ENCODE measurements around the gene PLA2G5. TPM values are rescaled to one million over a fixed set of nuclear protein-coding genes. Genes with fewer than 3 reads are reported as not detected.
A peak's percentile ranks its signal among the peaks of the same experiment; 100 is the strongest.

The PLA2G5 gene
- polyA plus RNA-seq, 1 donor (not counting 4 experiments of a cell fraction or from before 2014, with no cell fraction given) = 0.16 TPM

DNA sequence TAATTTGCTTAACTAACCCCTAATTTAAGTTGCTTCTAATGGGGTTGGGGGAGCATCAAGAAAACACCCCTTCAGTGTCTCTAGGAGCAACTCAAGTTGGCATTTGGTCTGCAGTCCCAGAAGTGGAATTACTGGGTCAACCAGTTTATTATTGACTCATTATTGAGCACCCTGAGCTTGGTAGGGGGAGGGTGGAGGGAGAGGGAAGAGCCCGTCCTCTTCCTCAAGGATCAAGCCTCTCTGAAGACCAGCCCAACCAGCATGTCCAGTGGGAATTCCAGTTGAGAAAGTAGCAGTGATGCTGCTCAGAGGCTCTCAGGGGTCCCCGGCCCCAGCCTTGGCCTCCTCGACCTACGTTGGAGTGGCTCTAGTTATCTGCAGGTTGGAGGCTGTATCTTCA is 67.1 kb downstream of the PLA2G5 start:
- Histone ChIP-seq H3K36me3 (ENCODE audit: control insufficient read depth in 2 of 2, extremely low read depth in 1 of 2, insufficient read depth in 2 of 2, low read length in 2 of 2) (no peaks in the 10 kb centered on the region), H4K20me1 (ENCODE audit: control insufficient read depth, extremely low read depth, insufficient read depth, low read length) (no peaks in the 10 kb centered on the region), H3K27me3 (ENCODE audit: control insufficient read depth, extremely low read depth, insufficient read depth, low read length) (no peaks in the 10 kb centered on the region), H3K4me1 (ENCODE audit: control insufficient read depth, extremely low read depth, insufficient read depth, low read length) (peaks cover 7% of the 10 kb centered on the region), H3K79me2 (ENCODE audit: control insufficient read depth, insufficient read depth, low read length) (no peaks in the 10 kb centered on the region), H3K27ac (ENCODE audit: control insufficient read depth, insufficient read depth, low read length) (no peak overlapping the region), H3K4me2 (ENCODE audit: control insufficient read depth, extremely low read depth, insufficient read depth, low read depth, low read length) (peak overlapping the region; percentile 31), H3K9me3 (ENCODE audit: control insufficient read depth, low read depth, low read length) (no peaks in the 10 kb centered on the region), H3K4me3 (ENCODE audit: control insufficient read depth in 2 of 3, extremely low read depth in 1 of 3, insufficient read depth in 2 of 3, low read depth in 1 of 3, low read length in 3 of 3) (no peak overlapping the region), H2AFZ (ENCODE audit: control insufficient read depth, low read length) (no peak overlapping the region), H3K9me1 (ENCODE audit: control insufficient read depth, extremely low read depth, insufficient read depth, low read length) (no peaks in the 10 kb centered on the region), H3K9ac (ENCODE audit: control insufficient read depth, extremely low read depth, insufficient read depth, low read length) (no peak overlapping the region)
- FAIRE-seq (no peak), DNase-seq (ENCODE audit: low read depth, low spot score) (no peak)
- dilution Hi-C loops (cut with MboI; ENCODE audit: extremely low pct_ligation_motif_present, low sequenced_read_pairs) = no loop called here
- no peak for TF ChIP-seq EZH2 (IDR thresholded peaks at IDR 0.05; ENCODE audit: low read length)

DNA sequence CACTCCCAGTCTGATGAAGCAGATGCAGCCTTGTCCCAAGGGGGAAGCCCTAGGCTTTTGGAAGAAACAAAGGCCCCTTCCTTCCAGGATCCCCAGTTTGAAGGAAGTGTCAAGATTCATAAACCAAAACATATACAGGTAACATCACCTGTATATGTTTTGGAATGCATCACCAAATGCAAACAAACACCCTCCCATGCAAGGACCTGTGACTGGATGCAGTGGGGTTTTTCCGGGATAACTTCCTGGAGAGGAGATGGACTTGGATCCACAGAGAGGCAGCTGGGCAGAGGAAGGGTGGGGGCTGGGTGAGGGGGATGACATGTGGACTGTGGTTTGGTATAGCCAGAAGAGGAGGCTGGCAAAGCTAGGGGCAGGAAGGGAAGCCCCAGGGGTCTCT is 67.6 kb downstream of the PLA2G5 start:
- H3K9ac ChIP-seq (ENCODE audit: control insufficient read depth, extremely low read depth, insufficient read depth, low read length) = no peak overlapping the region
- no peaks in the 10 kb centered on the region for H3K9me1 ChIP-seq (ENCODE audit: control insufficient read depth, extremely low read depth, insufficient read depth, low read length)
- no peak overlapping the region for H3K4me2 ChIP-seq (ENCODE audit: control insufficient read depth, extremely low read depth, insufficient read depth, low read depth, low read length)
- TF ChIP-seq, protein P1, sequence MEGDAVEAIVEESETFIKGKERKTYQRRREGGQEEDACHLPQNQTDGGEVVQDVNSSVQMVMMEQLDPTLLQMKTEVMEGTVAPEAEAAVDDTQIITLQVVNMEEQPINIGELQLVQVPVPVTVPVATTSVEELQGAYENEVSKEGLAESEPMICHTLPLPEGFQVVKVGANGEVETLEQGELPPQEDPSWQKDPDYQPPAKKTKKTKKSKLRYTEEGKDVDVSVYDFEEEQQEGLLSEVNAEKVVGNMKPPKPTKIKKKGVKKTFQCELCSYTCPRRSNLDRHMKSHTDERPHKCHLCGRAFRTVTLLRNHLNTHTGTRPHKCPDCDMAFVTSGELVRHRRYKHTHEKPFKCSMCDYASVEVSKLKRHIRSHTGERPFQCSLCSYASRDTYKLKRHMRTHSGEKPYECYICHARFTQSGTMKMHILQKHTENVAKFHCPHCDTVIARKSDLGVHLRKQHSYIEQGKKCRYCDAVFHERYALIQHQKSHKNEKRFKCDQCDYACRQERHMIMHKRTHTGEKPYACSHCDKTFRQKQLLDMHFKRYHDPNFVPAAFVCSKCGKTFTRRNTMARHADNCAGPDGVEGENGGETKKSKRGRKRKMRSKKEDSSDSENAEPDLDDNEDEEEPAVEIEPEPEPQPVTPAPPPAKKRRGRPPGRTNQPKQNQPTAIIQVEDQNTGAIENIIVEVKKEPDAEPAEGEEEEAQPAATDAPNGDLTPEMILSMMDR (optimal IDR thresholded peaks at IDR 0.05 in 1 of 3, IDR thresholded peaks at IDR 0.05 in 1 of 3, conservative IDR thresholded peaks at IDR 0.05 in 1 of 3; ENCODE audit: extremely low read depth in 1 of 3, insufficient read depth in 2 of 3, low read length in 3 of 3) = no peak
- TF ChIP-seq EZH2 (IDR thresholded peaks at IDR 0.05; ENCODE audit: low read length) = no peak
- no peaks in the 10 kb centered on the region for H4K20me1 ChIP-seq (ENCODE audit: control insufficient read depth, extremely low read depth, insufficient read depth, low read length)
- dilution Hi-C loops (cut with MboI; ENCODE audit: extremely low pct_ligation_motif_present, low sequenced_read_pairs) = no loop called here
- H2AFZ ChIP-seq (ENCODE audit: control insufficient read depth, low read length) = no peak overlapping the region
- DNase-seq (ENCODE audit: low read depth, low spot score) = no peak
- no peaks in the 10 kb centered on the region for H3K9me3 ChIP-seq (ENCODE audit: control insufficient read depth, low read depth, low read length)
- no peaks in the 10 kb centered on the region for H3K79me2 ChIP-seq (ENCODE audit: control insufficient read depth, insufficient read depth, low read length)
- no peak overlapping the region for H3K4me3 ChIP-seq (ENCODE audit: control insufficient read depth in 2 of 3, extremely low read depth in 1 of 3, insufficient read depth in 2 of 3, low read depth in 1 of 3, low read length in 3 of 3)
- no peaks in the 10 kb centered on the region for H3K36me3 ChIP-seq (ENCODE audit: control insufficient read depth in 2 of 2, extremely low read depth in 1 of 2, insufficient read depth in 2 of 2, low read length in 2 of 2)
- H3K27me3 ChIP-seq (ENCODE audit: control insufficient read depth, extremely low read depth, insufficient read depth, low read length) = no peaks in the 10 kb centered on the region
- no peak for FAIRE-seq
- H3K27ac ChIP-seq (ENCODE audit: control insufficient read depth, insufficient read depth, low read length) = no peak overlapping the region
- peaks cover 7% of the 10 kb centered on the region for H3K4me1 ChIP-seq (ENCODE audit: control insufficient read depth, extremely low read depth, insufficient read depth, low read length)

DNA sequence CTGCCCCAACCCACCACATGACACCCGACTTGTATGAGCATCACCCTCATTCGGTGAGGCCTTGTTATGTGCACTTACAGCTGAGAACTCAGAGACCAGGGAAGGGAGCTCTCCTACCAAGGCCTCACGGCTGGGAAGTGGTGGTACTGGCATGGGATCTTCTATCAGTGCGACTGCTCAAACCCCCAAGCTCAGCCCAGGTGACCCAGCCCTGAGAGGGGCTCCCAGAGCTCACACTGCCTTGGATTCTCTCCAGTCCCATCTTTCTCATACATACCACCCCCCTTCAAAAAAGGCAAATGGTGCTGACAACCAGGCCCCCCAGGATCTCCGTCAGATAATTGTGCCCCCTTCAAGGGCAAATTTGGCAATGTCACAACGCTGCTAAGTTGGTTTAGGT is 68.4 kb downstream of the PLA2G5 start:
- TF ChIP-seq EZH2 (IDR thresholded peaks at IDR 0.05; ENCODE audit: low read length) = no peak
- Histone ChIP-seq H3K4me2 (ENCODE audit: control insufficient read depth, extremely low read depth, insufficient read depth, low read depth, low read length) (no peak overlapping the region), H3K27me3 (ENCODE audit: control insufficient read depth, extremely low read depth, insufficient read depth, low read length) (no peaks in the 10 kb centered on the region), H3K4me3 (ENCODE audit: control insufficient read depth in 2 of 3, extremely low read depth in 1 of 3, insufficient read depth in 2 of 3, low read depth in 1 of 3, low read length in 3 of 3) (no peak overlapping the region), H3K9me3 (ENCODE audit: control insufficient read depth, low read depth, low read length) (no peaks in the 10 kb centered on the region), H3K4me1 (ENCODE audit: control insufficient read depth, extremely low read depth, insufficient read depth, low read length) (peaks cover 7% of the 10 kb centered on the region), H4K20me1 (ENCODE audit: control insufficient read depth, extremely low read depth, insufficient read depth, low read length) (no peaks in the 10 kb centered on the region), H3K36me3 (ENCODE audit: control insufficient read depth in 2 of 2, extremely low read depth in 1 of 2, insufficient read depth in 2 of 2, low read length in 2 of 2) (no peaks in the 10 kb centered on the region), H2AFZ (ENCODE audit: control insufficient read depth, low read length) (no peak overlapping the region), H3K9ac (ENCODE audit: control insufficient read depth, extremely low read depth, insufficient read depth, low read length) (no peak overlapping the region), H3K27ac (ENCODE audit: control insufficient read depth, insufficient read depth, low read length) (no peak overlapping the region), H3K9me1 (ENCODE audit: control insufficient read depth, extremely low read depth, insufficient read depth, low read length) (no peaks in the 10 kb centered on the region), H3K79me2 (ENCODE audit: control insufficient read depth, insufficient read depth, low read length) (no peaks in the 10 kb centered on the region)
- DNase-seq (ENCODE audit: low read depth, low spot score) (no peak), FAIRE-seq (no peak)
- dilution Hi-C loops (cut with MboI; ENCODE audit: extremely low pct_ligation_motif_present, low sequenced_read_pairs) = no loop called here

Data from keratinocyte (primary cell).